Measurements from ENCODE around the gene HAAO. TPM values are rescaled to one million over a fixed set of nuclear protein-coding genes. Genes with fewer than 3 reads are reported as not detected.

The HAAO gene
- total RNA-seq, 1 donor from 2014 or later, result 6.4 TPM

- Histone ChIP-seq H3K27me3 (no peaks in the 10 kb centered on the region), H3K36me3 (no peaks in the 10 kb centered on the region), H3K27ac (no peak overlapping the region), H3K4me3 (no peak overlapping the region), H3K4me1 (peaks cover 3% of the 10 kb centered on the region), H3K9me3 (no peaks in the 10 kb centered on the region)
- TF ChIP-seq, protein P1, sequence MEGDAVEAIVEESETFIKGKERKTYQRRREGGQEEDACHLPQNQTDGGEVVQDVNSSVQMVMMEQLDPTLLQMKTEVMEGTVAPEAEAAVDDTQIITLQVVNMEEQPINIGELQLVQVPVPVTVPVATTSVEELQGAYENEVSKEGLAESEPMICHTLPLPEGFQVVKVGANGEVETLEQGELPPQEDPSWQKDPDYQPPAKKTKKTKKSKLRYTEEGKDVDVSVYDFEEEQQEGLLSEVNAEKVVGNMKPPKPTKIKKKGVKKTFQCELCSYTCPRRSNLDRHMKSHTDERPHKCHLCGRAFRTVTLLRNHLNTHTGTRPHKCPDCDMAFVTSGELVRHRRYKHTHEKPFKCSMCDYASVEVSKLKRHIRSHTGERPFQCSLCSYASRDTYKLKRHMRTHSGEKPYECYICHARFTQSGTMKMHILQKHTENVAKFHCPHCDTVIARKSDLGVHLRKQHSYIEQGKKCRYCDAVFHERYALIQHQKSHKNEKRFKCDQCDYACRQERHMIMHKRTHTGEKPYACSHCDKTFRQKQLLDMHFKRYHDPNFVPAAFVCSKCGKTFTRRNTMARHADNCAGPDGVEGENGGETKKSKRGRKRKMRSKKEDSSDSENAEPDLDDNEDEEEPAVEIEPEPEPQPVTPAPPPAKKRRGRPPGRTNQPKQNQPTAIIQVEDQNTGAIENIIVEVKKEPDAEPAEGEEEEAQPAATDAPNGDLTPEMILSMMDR (IDR thresholded peaks at IDR 0.05), result no peak
- DNase-seq (no peak), ATAC-seq (no peak)
- intact Hi-C loops (cut with DNase I), result no loop called here
Measured at GRCh38 chr2:42757981-42758740, 34.2 kb downstream of the HAAO start.

DNA sequence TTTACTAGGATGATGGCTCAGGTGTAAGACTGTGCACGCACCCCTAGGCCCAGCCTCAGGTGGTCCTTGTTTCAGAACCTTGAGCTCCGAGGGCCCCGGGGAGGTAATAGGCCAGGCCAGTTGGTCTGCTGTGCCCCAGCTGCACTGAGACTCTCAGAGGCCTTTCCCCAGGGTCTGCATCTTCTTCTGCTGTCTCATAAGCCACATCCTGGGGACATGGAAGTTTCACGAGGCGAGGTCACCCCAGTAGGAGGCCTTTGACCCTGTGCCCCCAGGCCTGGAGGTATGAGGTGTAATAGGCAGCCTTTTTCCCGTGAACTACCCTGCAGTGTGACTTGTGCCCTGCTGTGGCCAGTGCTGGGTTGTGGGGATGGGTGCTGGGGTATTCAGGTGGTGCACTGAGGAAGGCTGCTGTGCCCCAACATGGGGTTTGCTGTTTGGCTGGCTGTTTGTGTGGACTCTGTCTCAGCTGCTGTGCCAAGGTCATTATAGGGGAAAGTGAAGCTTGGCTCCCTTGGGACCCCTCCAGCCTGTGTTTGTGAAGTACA is 35.3 kb downstream of the HAAO start:
- Histone ChIP-seq H3K9me3 (no peaks in the 10 kb centered on the region), H3K27ac (no peak overlapping the region), H3K4me1 (peaks cover 5% of the 10 kb centered on the region), H3K36me3 (no peaks in the 10 kb centered on the region), H3K4me3 (no peak overlapping the region), H3K27me3 (no peaks in the 10 kb centered on the region)
- TF ChIP-seq, protein P1 (IDR thresholded peaks at IDR 0.05), result no peak
- intact Hi-C loops (cut with DNase I), result no loop called here
- DNase-seq, result no peak
- ATAC-seq, result no peak

DNA sequence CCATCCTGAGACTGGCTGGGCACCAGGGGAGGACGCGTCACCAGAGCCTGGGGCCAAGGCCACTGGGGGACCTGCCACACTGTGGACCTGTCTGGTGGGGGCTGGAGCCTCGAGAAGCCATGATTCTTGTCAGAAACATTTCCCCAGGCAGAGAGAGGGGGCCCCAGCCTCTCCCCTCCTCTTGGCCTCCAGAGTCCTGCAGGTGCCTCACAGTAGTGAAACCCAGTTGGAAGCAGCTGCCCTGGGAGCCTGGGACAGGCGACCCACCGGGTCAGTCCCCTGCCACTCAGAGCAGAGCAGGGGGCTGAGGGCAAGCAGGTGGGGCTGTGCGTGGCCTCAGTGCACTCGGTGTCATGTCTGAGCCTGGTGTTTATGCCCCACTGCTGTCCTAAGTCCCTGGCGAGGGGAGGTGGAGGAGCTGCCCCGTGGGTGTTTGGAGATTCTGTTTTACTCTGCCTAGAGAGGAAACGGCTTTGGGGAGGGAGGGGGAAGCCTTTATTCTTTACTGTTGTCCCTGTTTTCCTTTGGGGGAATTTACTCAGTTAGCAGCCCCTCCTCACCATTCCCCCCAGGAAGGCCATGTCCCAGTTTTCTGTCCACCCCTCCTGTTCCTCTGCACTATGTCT is 36.1 kb downstream of the HAAO start:
- Histone ChIP-seq H3K36me3 (no peaks in the 10 kb centered on the region), H3K27me3 (no peaks in the 10 kb centered on the region), H3K4me1 (peaks cover 12% of the 10 kb centered on the region), H3K4me3 (no peak overlapping the region), H3K9me3 (no peaks in the 10 kb centered on the region), H3K27ac (no peak overlapping the region)
- ATAC-seq (no peak), DNase-seq (no peak)
- TF ChIP-seq, protein P1 (IDR thresholded peaks at IDR 0.05), result no peak
- intact Hi-C loops (cut with DNase I), result no loop called here

DNA sequence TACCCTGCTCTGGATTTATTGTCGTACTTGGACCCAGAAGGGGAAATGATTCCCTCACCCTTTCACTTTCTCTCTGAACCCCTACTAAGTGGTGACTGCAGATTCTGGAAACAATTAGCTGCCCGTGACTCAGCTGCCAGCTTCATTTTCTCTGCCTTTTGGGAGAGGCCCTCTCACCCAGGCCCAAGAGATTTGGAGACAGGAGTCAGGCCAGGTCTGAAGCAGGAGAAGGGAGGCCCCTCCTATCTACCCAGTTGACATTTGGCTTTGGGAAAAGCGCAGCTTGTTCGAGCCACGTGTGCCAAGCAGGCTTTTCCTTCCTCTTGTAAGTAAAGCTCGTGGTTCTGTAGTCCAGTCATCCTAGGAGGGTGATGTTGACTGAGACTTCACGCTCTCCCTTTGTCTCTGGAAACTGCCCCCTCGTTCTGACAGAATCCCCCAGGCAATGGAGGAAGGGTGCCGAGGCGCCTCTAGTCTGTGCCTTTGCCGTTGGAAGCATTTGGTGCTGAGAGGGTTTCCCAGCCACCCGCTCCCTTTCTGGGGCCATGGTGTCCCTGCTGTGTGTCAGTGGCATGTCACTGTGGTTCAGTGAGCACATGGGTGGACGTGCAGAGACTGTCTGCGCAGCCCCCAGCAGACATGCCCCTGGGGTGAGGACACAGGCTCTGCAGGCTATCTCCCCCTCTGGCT is 37.0 kb downstream of the HAAO start:
- peak; percentile 6 for ATAC-seq

GRCh38 chr2:42754776-42755140 is 37.6 kb downstream of the HAAO start:
- no peak overlapping the region for H3K4me3 ChIP-seq
- H3K9me3 ChIP-seq, result no peaks in the 10 kb centered on the region
- H3K27me3 ChIP-seq, result no peaks in the 10 kb centered on the region
- intact Hi-C loops (cut with DNase I), result no loop called here
- no peak overlapping the region for H3K27ac ChIP-seq
- H3K36me3 ChIP-seq, result no peaks in the 10 kb centered on the region
- ATAC-seq (no peak), DNase-seq (no peak)
- TF ChIP-seq, protein P1 (IDR thresholded peaks at IDR 0.05), result no peak
- H3K4me1 ChIP-seq, result peaks cover 15% of the 10 kb centered on the region

More for the DNA sequence above, 37.0 kb downstream of the HAAO start:
- no peak overlapping the region for H3K27ac ChIP-seq
- H3K36me3 ChIP-seq, result no peaks in the 10 kb centered on the region
- TF ChIP-seq, protein P1 (IDR thresholded peaks at IDR 0.05), result no peak
- H3K4me1 ChIP-seq, result peaks cover 15% of the 10 kb centered on the region
- no peaks in the 10 kb centered on the region for H3K9me3 ChIP-seq
- intact Hi-C loops (cut with DNase I), result no loop called here
- no peaks in the 10 kb centered on the region for H3K27me3 ChIP-seq
- no peak for DNase-seq
- no peak overlapping the region for H3K4me3 ChIP-seq

All from upper lobe of right lung (tissue), 1 donor.